HEK293 (cell line): ENCODE measurements around the gene GJB4.

Experiments used
- ATF2 ChIP-seq: fragments of 450-650 bp; formaldehyde crosslinking; IDR thresholded peaks from 2 replicates; pipeline ENCODE4 v1.5.1; 2016; ENCODE audit warnings: missing biosample characterization, missing genetic modification characterization, low read depth
- CTCF ChIP-seq: fragments of 450-650 bp; formaldehyde crosslinking; IDR thresholded peaks from 2 replicates; pipeline ENCODE4 v1.5.1; 2016; ENCODE audit warnings: missing biosample characterization, missing genetic modification characterization
- ZBTB49 ChIP-seq: fragments of 450-650 bp; formaldehyde crosslinking; IDR thresholded peaks from 2 replicates; pipeline ENCODE4 v1.5.1; 2016; ENCODE audit warnings: missing biosample characterization, missing genetic modification characterization, low read depth
- ZNF2 ChIP-seq: fragments of 450-650 bp; formaldehyde crosslinking; IDR thresholded peaks from 2 replicates; pipeline ENCODE4 v1.5.1; 2016; ENCODE audit warnings: missing biosample characterization, missing genetic modification characterization
- ZNF549 ChIP-seq: fragments of 450-650 bp; IDR thresholded peaks from 2 replicates; pipeline ENCODE4 v1.5.1; 2018; ENCODE audit warnings: missing biosample characterization, missing genetic modification characterization, mild to moderate bottlenecking, inconsistent platforms, moderate library complexity
- ZNF571 ChIP-seq: fragments of 450-650 bp; formaldehyde crosslinking; IDR thresholded peaks from 2 replicates; pipeline ENCODE4 v1.5.0; 2017; ENCODE audit warnings: missing biosample characterization, missing genetic modification characterization
- ZNF704 ChIP-seq: fragments of 450-650 bp; formaldehyde crosslinking; IDR thresholded peaks from 2 replicates; pipeline ENCODE4 v1.5.1; 2016; ENCODE audit warnings: missing biosample characterization, missing genetic modification characterization
- ZNF747 ChIP-seq: fragments of 450-650 bp; formaldehyde crosslinking; IDR thresholded peaks from 2 replicates; pipeline ENCODE4 v1.5.1; 2016; ENCODE audit warnings: missing biosample characterization, missing genetic modification characterization
- TF ChIP-seq, protein P1 (sequence below): fragments of 450-650 bp; IDR thresholded peaks from 2 replicates; pipeline ENCODE4 v1.5.1; 2018; ENCODE audit warnings: missing biosample characterization, mild to moderate bottlenecking, missing genetic modification characterization

GRCh38 chr1:34779526-34779925 is 20.0 kb downstream of the GJB4 start:
- TF ChIP-seq ZNF2 (tag by site-specific recombination) (no peak), CTCF (tag by site-specific recombination) (no peak), ZBTB49 (tag by site-specific recombination) (no peak), ZNF704 (no peak), ZNF747 (tag by site-specific recombination) (no peak), ZNF571 (tag by site-specific recombination) (no peak), ZNF549 (tag by site-specific recombination) (no peak), ATF2 (tag by site-specific recombination) (no peak)
- TF ChIP-seq, protein P1, sequence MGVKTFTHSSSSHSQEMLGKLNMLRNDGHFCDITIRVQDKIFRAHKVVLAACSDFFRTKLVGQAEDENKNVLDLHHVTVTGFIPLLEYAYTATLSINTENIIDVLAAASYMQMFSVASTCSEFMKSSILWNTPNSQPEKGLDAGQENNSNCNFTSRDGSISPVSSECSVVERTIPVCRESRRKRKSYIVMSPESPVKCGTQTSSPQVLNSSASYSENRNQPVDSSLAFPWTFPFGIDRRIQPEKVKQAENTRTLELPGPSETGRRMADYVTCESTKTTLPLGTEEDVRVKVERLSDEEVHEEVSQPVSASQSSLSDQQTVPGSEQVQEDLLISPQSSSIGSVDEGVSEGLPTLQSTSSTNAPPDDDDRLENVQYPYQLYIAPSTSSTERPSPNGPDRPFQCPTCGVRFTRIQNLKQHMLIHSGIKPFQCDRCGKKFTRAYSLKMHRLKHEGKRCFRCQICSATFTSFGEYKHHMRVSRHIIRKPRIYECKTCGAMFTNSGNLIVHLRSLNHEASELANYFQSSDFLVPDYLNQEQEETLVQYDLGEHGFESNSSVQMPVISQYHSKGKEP (tag by site-specific recombination) = no peak
